HepG2 (cell line): ENCODE data around the gene KLHL11. TPM values are rescaled to one million over a fixed set of nuclear protein-coding genes. Genes with fewer than 3 reads are reported as not detected.

Source experiments
- BRD4 ChIP-seq: sonication (generic); formaldehyde crosslinking; IDR thresholded peaks from 2 replicates; pipeline ENCODE4 v1.4.0; 2020; ENCODE audit warnings: missing genetic modification reagents
- CBX5 ChIP-seq: sonication (generic); formaldehyde crosslinking; IDR thresholded peaks from 2 replicates; pipeline ENCODE4 v1.4.0; 2020; ENCODE audit warnings: missing genetic modification reagents, borderline replicate concordance
- EEA1 ChIP-seq: sonication (generic); formaldehyde crosslinking; IDR thresholded peaks from 2 replicates; pipeline ENCODE4 v1.5.1; 2020; ENCODE audit warnings: mild to moderate bottlenecking, missing genetic modification reagents, borderline replicate concordance
- FOSL1 ChIP-seq: sonication (generic); formaldehyde crosslinking; IDR thresholded peaks from 2 replicates; pipeline ENCODE4 v1.9.0; 2021; ENCODE audit warnings: missing genetic modification reagents, borderline replicate concordance
- FOXA3 ChIP-seq: IDR thresholded peaks from 2 replicates; pipeline ENCODE4 v1.6.1; 2016; ENCODE audit warnings: missing genetic modification reagents, missing compliant biosample characterization
- FOXP1 ChIP-seq, 2 experiments: fragments of 450-650 bp in 1 of 2; IDR thresholded peaks; 2 replicates each; pipeline ENCODE4 v1.6.1; 2017 to 2018; ENCODE audit warnings: antibody characterized with exemption in 1 of 2
- KLF11 ChIP-seq: IDR thresholded peaks from 2 replicates; pipeline ENCODE4 v1.6.1; 2016; ENCODE audit warnings: missing compliant biosample characterization
- MTF1 ChIP-seq: sonication (generic); formaldehyde crosslinking; IDR thresholded peaks from 2 replicates; pipeline ENCODE4 v1.5.0; 2020; ENCODE audit warnings: missing genetic modification reagents
- MZF1 ChIP-seq: sonication (generic); formaldehyde crosslinking; IDR thresholded peaks from 2 replicates; pipeline ENCODE4 v1.8.1; 2023; ENCODE audit warnings: mild to moderate bottlenecking, missing genetic modification reagents, borderline replicate concordance
- NFKBIZ ChIP-seq: IDR thresholded peaks from 2 replicates; pipeline ENCODE4 v1.6.1; 2018; ENCODE audit warnings: missing genetic modification reagents, missing compliant biosample characterization
- NONO ChIP-seq, 2 experiments: fragments of 450-650 bp in 1 of 2; sonication (generic) in 1 of 2; formaldehyde crosslinking in 1 of 2; IDR thresholded peaks in 1 of 2; conservative IDR thresholded peaks in 1 of 2; 2 replicates each; pipeline versions ENCODE4 v1.6.1 to v1.8.0; 2017 to 2022; ENCODE audit warnings: mild to moderate bottlenecking in 1 of 2, missing genetic modification reagents in 1 of 2, moderate library complexity in 1 of 2
- RFX1 ChIP-seq: fragments of 450-650 bp; IDR thresholded peaks from 2 replicates; pipeline ENCODE4 v1.6.1; 2017
- SMARCE1 ChIP-seq: fragments of 450-650 bp; IDR thresholded peaks from 2 replicates; pipeline ENCODE4 v1.6.1; 2017; ENCODE audit warnings: borderline replicate concordance
- TAF1 ChIP-seq: sonication (generic); formaldehyde crosslinking; IDR thresholded peaks from 2 replicates; pipeline ENCODE4 v1.4.0; 2020; ENCODE audit warnings: missing genetic modification reagents
- TGIF2 ChIP-seq: IDR thresholded peaks from 2 replicates; pipeline ENCODE4 v1.6.1; 2016; ENCODE audit warnings: control low read depth, missing compliant biosample characterization
- XRCC5 ChIP-seq: fragments of 200-400 bp; formaldehyde crosslinking; optimal IDR thresholded peaks from 2 replicates; pipeline ENCODE3; 2017; ENCODE audit warnings: mild to moderate bottlenecking, low read length
- ZKSCAN8 ChIP-seq: IDR thresholded peaks from 2 replicates; pipeline ENCODE4 v1.6.1; 2016; ENCODE audit warnings: borderline replicate concordance, missing genetic modification reagents, missing compliant biosample characterization
- ZMAT3 ChIP-seq: sonication (generic); formaldehyde crosslinking; conservative IDR thresholded peaks from 2 replicates; pipeline ENCODE4 v1.7.0; 2021; ENCODE audit warnings: missing genetic modification reagents
- ZMYM4 ChIP-seq: sonication (generic); formaldehyde crosslinking; IDR thresholded peaks from 2 replicates; pipeline ENCODE4 v1.8.1; 2023; ENCODE audit warnings: mild to moderate bottlenecking, missing genetic modification reagents
- ZNF263 ChIP-seq: sonication (generic); formaldehyde crosslinking; IDR thresholded peaks from 2 replicates; pipeline ENCODE4 v1.4.0; 2020; ENCODE audit warnings: missing genetic modification reagents
- ZNF317 ChIP-seq: sonication (generic); formaldehyde crosslinking; IDR thresholded peaks from 2 replicates; pipeline ENCODE4 v1.5.0; 2020; ENCODE audit warnings: mild to moderate bottlenecking, missing genetic modification reagents
- ZNF343 ChIP-seq: sonication (generic); formaldehyde crosslinking; IDR thresholded peaks from 2 replicates; pipeline ENCODE4 v1.4.0; 2020; ENCODE audit warnings: mild to moderate bottlenecking, missing genetic modification reagents
- ZNF780A ChIP-seq: sonication (generic); formaldehyde crosslinking; IDR thresholded peaks from 2 replicates; pipeline ENCODE4 v1.8.0; 2022; ENCODE audit warnings: mild to moderate bottlenecking, missing genetic modification reagents, moderate library complexity
- ZNF782 ChIP-seq: sonication (generic); formaldehyde crosslinking; IDR thresholded peaks from 2 replicates; pipeline ENCODE4 v1.4.0; 2020; ENCODE audit warnings: missing genetic modification reagents, mild to moderate bottlenecking, borderline replicate concordance
- ZNF816 ChIP-seq: sonication (generic); formaldehyde crosslinking; IDR thresholded peaks from 2 replicates; pipeline ENCODE4 v1.8.0; 2022; ENCODE audit warnings: missing genetic modification reagents, mild to moderate bottlenecking, borderline replicate concordance
- ZSCAN12 ChIP-seq: sonication (generic); formaldehyde crosslinking; IDR thresholded peaks from 2 replicates; pipeline ENCODE4 v1.9.0; 2021; ENCODE audit warnings: mild to moderate bottlenecking, missing genetic modification reagents
- ZSCAN25 ChIP-seq: sonication (generic); formaldehyde crosslinking; IDR thresholded peaks from 2 replicates; pipeline ENCODE4 v1.8.0; 2022; ENCODE audit warnings: mild to moderate bottlenecking, missing genetic modification reagents
- polyA plus RNA-seq, 8 experiments: library from polyadenylated mRNA; depleted of rRNA in 3 of 8; stranded (reverse) in 7 of 8; unstranded in 1 of 8; fragments of >200 nt; fragmentation: Illumina TruSeq in 4 of 8; extraction: Trizol in 4 of 8; gene quantifications; 2 replicates each; pipeline versions ENCODE4 v1.2.1 to v1.2.3, GENCODE V29; 2011 to 2016; ENCODE audit warnings: low read depth in 4 of 8, missing spikeins in 1 of 8, mixed read lengths in 1 of 8; ENCODE audit not compliant: insufficient read depth in 1 of 8
- total RNA-seq, 5 experiments: library from RNA; depleted of rRNA; stranded (reverse); fragments of >200 nt; fragmentation: Illumina TruSeq; extraction: Trizol; gene quantifications; 2 replicates each; pipeline ENCODE4 v1.2.3, GENCODE V29; 2016; ENCODE audit warnings: low read depth in 1 of 5
- TF ChIP-seq, protein P1 (sequence below): sonication (generic); formaldehyde crosslinking; IDR thresholded peaks from 2 replicates; pipeline ENCODE4 v1.5.0; 2020; ENCODE audit warnings: mild to moderate bottlenecking, low read depth, missing genetic modification reagents, borderline replicate concordance
- TF ChIP-seq, protein P2 (sequence below): sonication (generic); formaldehyde crosslinking; IDR thresholded peaks from 2 replicates; pipeline ENCODE4 v1.4.0; 2020; ENCODE audit warnings: missing genetic modification reagents
- TF ChIP-seq, protein P3 (sequence below): IDR thresholded peaks from 2 replicates; pipeline ENCODE4 v1.6.1; 2016; ENCODE audit warnings: missing compliant biosample characterization, missing genetic modification reagents, borderline replicate concordance

The KLHL11 gene
- total and polyA plus RNA-seq, 2 of the 13 experiments (the other 11 are each of a cell fraction or from before 2014, with no cell fraction given) = 7.7 to 27.5 TPM

DNA sequence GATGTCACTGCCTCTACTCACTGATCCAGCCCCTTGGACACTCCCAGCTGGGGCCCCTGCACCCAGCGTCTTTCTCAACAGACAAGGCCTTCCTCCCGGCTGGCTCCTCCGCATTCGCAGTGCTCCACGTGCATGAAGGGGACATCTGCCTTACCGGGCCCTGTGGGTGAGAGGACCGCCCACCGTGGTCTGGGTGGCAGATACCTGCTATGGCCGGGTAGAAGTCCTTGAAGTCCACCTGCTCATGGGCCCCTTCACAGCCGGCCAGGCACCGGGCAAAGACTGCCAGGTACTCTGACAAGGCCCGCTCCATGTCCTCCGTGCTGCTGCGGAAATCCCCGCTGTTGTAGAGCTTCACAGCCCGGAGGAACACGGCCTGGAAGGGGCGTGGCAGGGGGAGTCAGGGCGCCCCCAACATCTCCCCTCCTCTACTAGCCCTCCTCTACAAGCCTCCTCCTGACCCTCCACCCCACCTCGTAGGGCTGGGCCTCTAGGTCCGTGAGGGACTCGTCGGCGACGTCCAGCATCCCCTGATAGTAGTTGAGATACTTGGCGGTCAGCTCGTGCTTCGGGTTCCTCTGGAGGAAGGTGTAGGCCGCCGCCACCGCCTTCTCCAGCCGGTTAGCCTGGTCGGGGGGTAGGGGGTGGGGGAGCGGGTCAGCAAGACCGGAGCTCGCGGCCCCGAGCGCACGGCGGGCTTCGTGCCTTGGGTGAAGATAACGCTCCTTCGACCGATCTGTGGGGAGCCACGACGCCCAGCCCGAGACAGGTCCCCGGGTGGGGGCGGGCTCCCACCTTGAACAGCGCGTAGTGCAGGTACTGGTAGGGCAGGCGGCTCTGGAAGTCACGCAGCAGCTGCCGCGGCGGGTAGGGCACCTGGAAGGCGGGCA, 54.3 kb downstream of the KLHL11 start (continued):
- TF ChIP-seq MTF1 (CRISPR knock-in tag) (no peak), ZNF263 (CRISPR knock-in tag) (peak; percentile 98), TAF1 (no peak; the same call in 1 of the 2 replicates), MZF1 (CRISPR knock-in tag) (peak; percentile 28; the same call in 1 of the 2 replicates), TGIF2 (CRISPR knock-in tag) (0 out of 2 replicates have a peak, but pooled peaks have one; percentile 26), ZNF816 (no peak), FOSL1 (no peak), NONO (IDR thresholded peaks at IDR 0.05) (no peak), NONO (CRISPR knock-in tag; conservative IDR thresholded peaks at IDR 0.05) (no peak), BRD4 (CRISPR knock-in tag) (no peak), FOXA3 (no peak), KLF11 (CRISPR knock-in tag) (0 out of 2 replicates have a peak, but pooled peaks have one; percentile 62), NFKBIZ (CRISPR knock-in tag) (0 out of 2 replicates have a peak, but pooled peaks have one; percentile 52), ZSCAN25 (CRISPR knock-in tag) (no peak), XRCC5 (peak; percentile 75), RFX1 (no peak), ZNF317 (CRISPR knock-in tag) (no peak), CBX5 (CRISPR knock-in tag) (0 out of 2 replicates have a peak, but pooled peaks have one; percentile 22), ZMYM4 (CRISPR knock-in tag) (no peak), ZNF782 (no peak), SMARCE1 (no peak), ZNF343 (CRISPR knock-in tag) (peak; percentile 30; the same call in 1 of the 2 replicates), ZMAT3 (CRISPR knock-in tag) (no peak), EEA1 (no peak), FOXP1 (IDR thresholded peaks at IDR 0.05) (no peak), FOXP1 (CRISPR knock-in tag; IDR thresholded peaks at IDR 0.05) (no peak), ZSCAN12 (CRISPR knock-in tag) (no peak), ZNF780A (peak; percentile 96; the same call in 1 of the 2 replicates), ZKSCAN8 (CRISPR knock-in tag) (0 out of 2 replicates have a peak, but pooled peaks have one; percentile 20)
- TF ChIP-seq, protein P1, sequence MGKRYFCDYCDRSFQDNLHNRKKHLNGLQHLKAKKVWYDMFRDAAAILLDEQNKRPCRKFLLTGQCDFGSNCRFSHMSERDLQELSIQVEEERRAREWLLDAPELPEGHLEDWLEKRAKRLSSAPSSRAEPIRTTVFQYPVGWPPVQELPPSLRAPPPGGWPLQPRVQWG (CRISPR knock-in tag) = no peak
- TF ChIP-seq, protein P2, sequence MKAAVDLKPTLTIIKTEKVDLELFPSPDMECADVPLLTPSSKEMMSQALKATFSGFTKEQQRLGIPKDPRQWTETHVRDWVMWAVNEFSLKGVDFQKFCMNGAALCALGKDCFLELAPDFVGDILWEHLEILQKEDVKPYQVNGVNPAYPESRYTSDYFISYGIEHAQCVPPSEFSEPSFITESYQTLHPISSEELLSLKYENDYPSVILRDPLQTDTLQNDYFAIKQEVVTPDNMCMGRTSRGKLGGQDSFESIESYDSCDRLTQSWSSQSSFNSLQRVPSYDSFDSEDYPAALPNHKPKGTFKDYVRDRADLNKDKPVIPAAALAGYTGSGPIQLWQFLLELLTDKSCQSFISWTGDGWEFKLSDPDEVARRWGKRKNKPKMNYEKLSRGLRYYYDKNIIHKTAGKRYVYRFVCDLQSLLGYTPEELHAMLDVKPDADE (CRISPR knock-in tag) = no peak
- TF ChIP-seq, protein P3, sequence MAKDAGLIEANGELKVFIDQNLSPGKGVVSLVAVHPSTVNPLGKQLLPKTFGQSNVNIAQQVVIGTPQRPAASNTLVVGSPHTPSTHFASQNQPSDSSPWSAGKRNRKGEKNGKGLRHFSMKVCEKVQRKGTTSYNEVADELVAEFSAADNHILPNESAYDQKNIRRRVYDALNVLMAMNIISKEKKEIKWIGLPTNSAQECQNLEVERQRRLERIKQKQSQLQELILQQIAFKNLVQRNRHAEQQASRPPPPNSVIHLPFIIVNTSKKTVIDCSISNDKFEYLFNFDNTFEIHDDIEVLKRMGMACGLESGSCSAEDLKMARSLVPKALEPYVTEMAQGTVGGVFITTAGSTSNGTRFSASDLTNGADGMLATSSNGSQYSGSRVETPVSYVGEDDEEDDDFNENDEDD (CRISPR knock-in tag) = no peak; the same call in 1 of the 2 replicates
